Esophagus squamous epithelium (tissue), 5 donors: ENCODE data around the gene MARCHF5. TPM values are rescaled to one million over a fixed set of nuclear protein-coding genes. Genes with fewer than 3 reads are reported as not detected.

Experiments used
- DNase-seq: peaks from one replicate; lab custom pipeline; 2025; lab: John Stamatoyannopoulos, UW
- H3K27ac ChIP-seq, 4 donors: fragments of 200-600 bp; sonication (generic); one replicate each; pipeline ENCODE4 v1.5.1; 2016 to 2019; ENCODE audit warnings: mild to moderate bottlenecking in 1 of 4
- H3K27me3 ChIP-seq, 4 donors: fragments of 200-600 bp; sonication (generic); 1 replicate in 3 of 4; 2 replicates in 1 of 4; pipeline versions ENCODE4 v1.5.1 to v1.6.0; 2017 to 2021; ENCODE audit warnings: antibody characterized with exemption in 1 of 4
- H3K36me3 ChIP-seq, 3 donors: fragments of 200-600 bp; sonication (generic); one replicate each; pipeline ENCODE4 v1.5.1; 2016 to 2019
- H3K4me1 ChIP-seq, 3 donors: fragments of 200-600 bp; sonication (generic); one replicate each; pipeline ENCODE4 v1.5.1; 2017 to 2019
- H3K4me3 ChIP-seq, 4 donors: fragments of 200-600 bp; sonication (generic); 1 replicate in 3 of 4; 2 replicates in 1 of 4; pipeline ENCODE4 v1.5.1; 2016 to 2019; ENCODE audit warnings: mild to moderate bottlenecking in 2 of 4, moderate library complexity in 1 of 4
- H3K9me3 ChIP-seq, 3 donors: fragments of 200-600 bp; sonication (generic); one replicate each; pipeline ENCODE4 v1.5.1; 2016 to 2019
- CTCF ChIP-seq, 6 experiments: fragments of 450-650 bp in 4 of 6; fragments of 200-600 bp in 2 of 6; sonication (generic) in 2 of 6; IDR thresholded peaks; one replicate each; pipeline ENCODE4 v1.5.1; 2016 to 2019; ENCODE audit warnings: antibody characterized with exemption in 6 of 6, mild to moderate bottlenecking in 4 of 6, moderate library complexity in 4 of 6
- POLR2A ChIP-seq, 4 donors: fragments of 450-650 bp; IDR thresholded peaks; one replicate each; pipeline ENCODE4 v1.6.1; 2017; ENCODE audit warnings: antibody characterized with exemption in 4 of 4, mild to moderate bottlenecking in 4 of 4, moderate library complexity in 3 of 4
- WGBS, 2 donors: methylation state at CpG; one replicate each; pipeline ENCODE4 v1.1.5; 2018; 5-methylcytosine and 5-hydroxymethylcytosine counted together
- intact Hi-C: fragments of 100-400 bp; cut with DNase I; formaldehyde crosslinking; loops from one replicate; pipeline ENCODE4 v1.15.0; 2022
- total RNA-seq, 4 donors: library from RNA; depleted of rRNA; stranded (reverse); fragments of >200 nt; gene quantifications; one replicate each; pipeline ENCODE4 v1.1.0, GENCODE V29; 2016
- donor health status: DM: yes; HTN: yes; CAD: no.

MARCHF5 gene
- total RNA-seq, 4 donors from 2014 or later, result 17.6 to 29.9 (median 27.0) TPM

GRCh38 chr10:92244796-92245195 lies 46.2 kb upstream of the MARCHF5 start:
- Histone ChIP-seq H3K27me3 (no peaks in the 10 kb centered on the region), H3K27ac (peak overlapping the region in 2 of 4 donors; percentile 80 to 98), H3K36me3 (no peaks in the 10 kb centered on the region), H3K4me1 (peaks cover 6 to 49% (median 7%) of the 10 kb centered on the region in 3 donors), H3K9me3 (no peaks in the 10 kb centered on the region), H3K4me3 (no peak overlapping the region)
- intact Hi-C loops, result no loop called here
- no peak for DNase-seq
- TF ChIP-seq CTCF (IDR thresholded peaks at IDR 0.05), result no peak
- WGBS, 2 donors, result 58 to 61% methylated on average over 3 of the region's 3 CpGs

- intact Hi-C loops, result no loop called here
- Histone ChIP-seq H3K4me1 (peaks cover 0 to 20% (median 7%) of the 10 kb centered on the region in 3 donors), H3K4me3 (no peak overlapping the region), H3K9me3 (no peaks in the 10 kb centered on the region), H3K27me3 (no peaks in the 10 kb centered on the region), H3K27ac (no peak overlapping the region), H3K36me3 (no peaks in the 10 kb centered on the region)
- DNase-seq, result no peak
- TF ChIP-seq POLR2A (IDR thresholded peaks at IDR 0.05) (no peak), CTCF (IDR thresholded peaks at IDR 0.05) (no peak)
- 82 to 100% methylated on average over 2 of the region's 2 CpGs for WGBS, 2 donors
Observed at GRCh38 chr10:92248566-92248965, 42.4 kb upstream of the MARCHF5 start.

- no peak for DNase-seq
- Histone ChIP-seq H3K4me3 (no peak overlapping the region), H3K9me3 (no peaks in the 10 kb centered on the region), H3K36me3 (no peaks in the 10 kb centered on the region), H3K4me1 (peaks cover 0 to 48% (median 0%) of the 10 kb centered on the region in 3 donors), H3K27me3 (no peaks in the 10 kb centered on the region), H3K27ac (peak overlapping the region in 3 of 4 donors; percentile 42 to 77 (median 67))
- intact Hi-C loops, result no loop called here
- no peak for TF ChIP-seq CTCF (IDR thresholded peaks at IDR 0.05)
- no peak for TF ChIP-seq POLR2A (IDR thresholded peaks at IDR 0.05)
- 91 to 93% methylated on average over 2 of the region's 2 CpGs for WGBS, 2 donors
Observed at GRCh38 chr10:92263396-92263795, 27.6 kb upstream of the MARCHF5 start.

- H3K9me3 ChIP-seq, result no peaks in the 10 kb centered on the region
- 66% methylated on average over 2 of the region's 2 CpGs; no CpG with 5 or more reads in 1 of the 2 donors for WGBS, 2 donors
- intact Hi-C loops, result no loop called here
- no peaks in the 10 kb centered on the region for H3K36me3 ChIP-seq
- no peak overlapping the region for H3K4me3 ChIP-seq
- peak overlapping the region in 3 of 4 donors; percentile 43 to 77 (median 67) for H3K27ac ChIP-seq
- no peak for TF ChIP-seq CTCF (IDR thresholded peaks at IDR 0.05)
- H3K27me3 ChIP-seq, result no peaks in the 10 kb centered on the region
- H3K4me1 ChIP-seq, result peaks cover 0 to 48% (median 0%) of the 10 kb centered on the region in 3 donors
- DNase-seq, result no peak
Observed at GRCh38 chr10:92264249-92264648, 26.7 kb upstream of the MARCHF5 start.

GRCh38 chr10:92265687-92266258 lies 25.2 kb upstream of the MARCHF5 start:
- WGBS, 2 donors, result 68 to 73% methylated on average over 2 of the region's 2 CpGs
- TF ChIP-seq CTCF (IDR thresholded peaks at IDR 0.05) (no peak), POLR2A (IDR thresholded peaks at IDR 0.05) (no peak)

More at GRCh38 chr10:92265687-92266258, 25.2 kb upstream of the MARCHF5 start:
- peaks cover 0 to 40% (median 0%) of the 10 kb centered on the region in 3 donors for H3K4me1 ChIP-seq
- DNase-seq, result no peak
- H3K4me3 ChIP-seq, result no peak overlapping the region
- no peak overlapping the region for H3K27ac ChIP-seq
- no peaks in the 10 kb centered on the region for H3K27me3 ChIP-seq
- no peaks in the 10 kb centered on the region for H3K9me3 ChIP-seq
- intact Hi-C loops, result no loop called here
- no peaks in the 10 kb centered on the region for H3K36me3 ChIP-seq
